ENCODE measurements around the gene YEATS2. TPM values are rescaled to one million over a fixed set of nuclear protein-coding genes. Genes with fewer than 3 reads are reported as not detected.

YEATS2 gene
- total and polyA plus RNA-seq, 2 donors (not counting 3 experiments of a cell fraction or from before 2014, with no cell fraction given) = 30.2 to 59.9 TPM

DNA sequence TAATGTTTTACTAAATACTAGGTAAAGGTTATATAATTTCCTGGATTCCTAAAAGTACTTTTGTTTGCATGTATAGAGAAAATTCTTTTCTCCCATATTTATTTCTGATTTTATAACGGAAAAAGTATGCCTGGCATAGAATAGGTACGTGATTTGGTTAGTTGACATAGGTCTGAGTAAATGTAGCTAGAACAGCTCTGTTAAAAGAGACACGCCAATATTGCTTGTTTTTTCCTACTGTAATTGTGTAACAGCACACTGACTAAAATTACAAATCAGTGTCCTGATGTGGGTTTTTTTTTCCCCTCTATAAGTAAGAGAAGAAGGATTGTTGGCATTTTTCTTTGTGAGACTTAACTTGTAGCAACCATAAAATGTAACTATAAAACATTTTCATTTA lies 35.5 kb upstream of the YEATS2 start:
- Histone ChIP-seq H3K9me1 (replicated peaks; ENCODE audit: control insufficient read depth, extremely low read depth, insufficient read depth, low read length) (no peaks in the 10 kb centered on the region), H3K36me3 (ENCODE audit: control insufficient read depth in 2 of 2, extremely low read depth in 1 of 2, insufficient read depth in 2 of 2, low read length in 2 of 2) (peaks cover 2 to 9% of the 10 kb centered on the region in 2 experiments), H3K79me2 (ENCODE audit: control insufficient read depth, insufficient read depth, low read length) (no peaks in the 10 kb centered on the region), H2AFZ (ENCODE audit: low read depth, low read length) (no peak overlapping the region), H3K4me3 (replicated peaks in 1 of 3; ENCODE audit: insufficient read depth in 1 of 3, low read depth in 1 of 3, low read length in 3 of 3) (no peak overlapping the region), H3K9me3 (replicated peaks; ENCODE audit: control insufficient read depth, insufficient read depth, low read length) (no peaks in the 10 kb centered on the region), H3K27me3 (ENCODE audit: control insufficient read depth in 2 of 2, insufficient read depth in 2 of 2, low read length in 2 of 2) (no peaks in the 10 kb centered on the region), H3K27ac (ENCODE audit: insufficient read depth, low read depth, low read length) (no peak overlapping the region), H3K4me2 (ENCODE audit: insufficient read depth, low read length) (no peak overlapping the region), H3K9ac (replicated peaks; ENCODE audit: extremely low read depth, insufficient read depth, low read length) (no peak overlapping the region), H4K20me1 (replicated peaks; ENCODE audit: control insufficient read depth, extremely low read depth, insufficient read depth, low read length) (peaks cover 2% of the 10 kb centered on the region), H3K4me1 (ENCODE audit: control insufficient read depth, extremely low read depth, insufficient read depth, low read length) (peaks cover 14% of the 10 kb centered on the region)
- POLR2A ChIA-PET = no interaction called here
- BruUV-seq (replicated peaks) = no TSS peak
- FAIRE-seq (no peak), DNase-seq (ENCODE audit: low read depth, low spot score) (no peak)
- TF ChIP-seq POLR2A (IDR thresholded peaks at IDR 0.05; ENCODE audit: low read depth, low read length) (no peak), POLR2AphosphoS5 (IDR thresholded peaks at IDR 0.05; ENCODE audit: insufficient read depth, low read depth, low read length) (no peak), MAX (IDR thresholded peaks at IDR 0.05; ENCODE audit: insufficient read depth, insufficient read length) (no peak), JUN (IDR thresholded peaks at IDR 0.05; ENCODE audit: borderline replicate concordance, insufficient read depth, insufficient read length, low read depth) (no peak), FOS (IDR thresholded peaks at IDR 0.05; ENCODE audit: borderline replicate concordance, insufficient read depth, low read length) (no peak), GATA2 (IDR thresholded peaks at IDR 0.05; ENCODE audit: insufficient read depth, insufficient read length, low read depth, low read length) (no peak), MYC (IDR thresholded peaks at IDR 0.05; ENCODE audit: low read depth, low read length) (no peak), EZH2 (IDR thresholded peaks at IDR 0.05; ENCODE audit: borderline replicate concordance, low read depth, low read length, severe bottlenecking) (no peak)
- TF ChIP-seq, protein P1, sequence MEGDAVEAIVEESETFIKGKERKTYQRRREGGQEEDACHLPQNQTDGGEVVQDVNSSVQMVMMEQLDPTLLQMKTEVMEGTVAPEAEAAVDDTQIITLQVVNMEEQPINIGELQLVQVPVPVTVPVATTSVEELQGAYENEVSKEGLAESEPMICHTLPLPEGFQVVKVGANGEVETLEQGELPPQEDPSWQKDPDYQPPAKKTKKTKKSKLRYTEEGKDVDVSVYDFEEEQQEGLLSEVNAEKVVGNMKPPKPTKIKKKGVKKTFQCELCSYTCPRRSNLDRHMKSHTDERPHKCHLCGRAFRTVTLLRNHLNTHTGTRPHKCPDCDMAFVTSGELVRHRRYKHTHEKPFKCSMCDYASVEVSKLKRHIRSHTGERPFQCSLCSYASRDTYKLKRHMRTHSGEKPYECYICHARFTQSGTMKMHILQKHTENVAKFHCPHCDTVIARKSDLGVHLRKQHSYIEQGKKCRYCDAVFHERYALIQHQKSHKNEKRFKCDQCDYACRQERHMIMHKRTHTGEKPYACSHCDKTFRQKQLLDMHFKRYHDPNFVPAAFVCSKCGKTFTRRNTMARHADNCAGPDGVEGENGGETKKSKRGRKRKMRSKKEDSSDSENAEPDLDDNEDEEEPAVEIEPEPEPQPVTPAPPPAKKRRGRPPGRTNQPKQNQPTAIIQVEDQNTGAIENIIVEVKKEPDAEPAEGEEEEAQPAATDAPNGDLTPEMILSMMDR (IDR thresholded peaks at IDR 0.05; ENCODE audit: extremely low read depth in 1 of 2, insufficient read depth in 1 of 2, low read depth in 1 of 2, low read length in 2 of 2) = no peak
- intact Hi-C loops (cut with micrococcal nuclease) = no loop called here
- CTCF ChIA-PET = interaction anchor here (0.6 to 1.8 kb wide), 2 partner anchors 17 to 22 kb away, joined by 3 to 6 read pairs; no protein-coding TSS in a partner anchor
- dilution Hi-C loops (cut with MboI; ENCODE audit: extremely low pct_ligation_motif_present, low sequenced_read_pairs) = no loop called here
